ENCODE measurements around the gene WNT8A.

DNA sequence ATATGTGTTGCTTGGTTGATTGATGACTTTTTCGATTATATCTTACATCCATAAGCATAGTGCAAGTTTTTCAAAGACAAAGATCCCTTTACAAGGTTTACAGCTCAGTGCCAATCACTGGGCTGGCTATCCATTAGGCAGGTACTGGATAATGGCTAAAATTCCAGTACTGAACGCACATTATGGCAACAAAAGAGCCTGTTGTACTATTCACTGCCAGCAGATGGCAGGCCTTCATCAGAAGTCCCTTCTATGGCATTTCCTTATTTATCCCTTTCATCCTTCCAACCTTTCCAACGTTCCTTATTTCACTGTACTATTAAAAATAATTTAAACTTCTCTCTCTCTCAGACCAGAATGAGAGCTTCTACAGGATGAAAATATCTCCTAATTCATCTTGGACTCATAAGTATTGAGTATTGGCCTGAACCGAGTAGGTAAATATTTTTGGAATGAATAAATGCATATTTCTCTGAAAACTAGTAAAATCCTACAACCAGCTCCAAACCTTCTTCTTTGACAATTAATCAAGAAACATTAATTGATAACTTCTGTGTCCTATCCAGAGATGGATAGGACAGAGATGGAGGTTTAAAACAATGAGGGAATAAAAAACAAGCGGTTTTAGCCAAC, 6.7 kb upstream of the WNT8A start:
- TF ChIP-seq, protein P1, sequence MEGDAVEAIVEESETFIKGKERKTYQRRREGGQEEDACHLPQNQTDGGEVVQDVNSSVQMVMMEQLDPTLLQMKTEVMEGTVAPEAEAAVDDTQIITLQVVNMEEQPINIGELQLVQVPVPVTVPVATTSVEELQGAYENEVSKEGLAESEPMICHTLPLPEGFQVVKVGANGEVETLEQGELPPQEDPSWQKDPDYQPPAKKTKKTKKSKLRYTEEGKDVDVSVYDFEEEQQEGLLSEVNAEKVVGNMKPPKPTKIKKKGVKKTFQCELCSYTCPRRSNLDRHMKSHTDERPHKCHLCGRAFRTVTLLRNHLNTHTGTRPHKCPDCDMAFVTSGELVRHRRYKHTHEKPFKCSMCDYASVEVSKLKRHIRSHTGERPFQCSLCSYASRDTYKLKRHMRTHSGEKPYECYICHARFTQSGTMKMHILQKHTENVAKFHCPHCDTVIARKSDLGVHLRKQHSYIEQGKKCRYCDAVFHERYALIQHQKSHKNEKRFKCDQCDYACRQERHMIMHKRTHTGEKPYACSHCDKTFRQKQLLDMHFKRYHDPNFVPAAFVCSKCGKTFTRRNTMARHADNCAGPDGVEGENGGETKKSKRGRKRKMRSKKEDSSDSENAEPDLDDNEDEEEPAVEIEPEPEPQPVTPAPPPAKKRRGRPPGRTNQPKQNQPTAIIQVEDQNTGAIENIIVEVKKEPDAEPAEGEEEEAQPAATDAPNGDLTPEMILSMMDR (IDR thresholded peaks at IDR 0.05) = peak; percentile 76 to 89 (median 84)
- no peak for TF ChIP-seq POLR2A (IDR thresholded peaks at IDR 0.05)
- no peak for TF ChIP-seq EP300 (IDR thresholded peaks at IDR 0.05)
